Upper lobe of left lung (tissue), 6 donors: ENCODE results near the gene DGKB. TPM values are rescaled to one million over a fixed set of nuclear protein-coding genes. Genes with fewer than 3 reads are reported as not detected.

Experiments used
- ATAC-seq, 2 donors: fragments of 200-7000 bp; cut with Tn5 transposase; one replicate each; pipeline ENCODE4 v1.9.1; 2022; ENCODE audit warnings: mild to moderate bottlenecking in 2 of 2, moderate library complexity in 2 of 2; ENCODE audit not compliant: low FRiP score in 2 of 2
- DNase-seq, 2 donors: peaks; one replicate each; pipeline ENCODE4 v3.0.0-alpha.2; 2019 to 2020
- H3K27ac ChIP-seq, 4 donors: fragments of 200-600 bp; sonication (generic); one replicate each; pipeline ENCODE4 v1.5.1; 2016 to 2019
- H3K27me3 ChIP-seq, 4 donors: fragments of 200-600 bp; sonication (generic); one replicate each; pipeline ENCODE4 v1.5.1; 2017 to 2019
- H3K36me3 ChIP-seq, 4 donors: fragments of 200-600 bp; sonication (generic); one replicate each; pipeline ENCODE4 v1.5.1; 2016 to 2019
- H3K4me1 ChIP-seq, 4 donors: fragments of 200-600 bp; sonication (generic); one replicate each; pipeline ENCODE4 v1.5.1; 2018 to 2019
- H3K4me3 ChIP-seq, 4 donors: fragments of 200-600 bp; sonication (generic); one replicate each; pipeline ENCODE4 v1.5.1; 2017 to 2019; ENCODE audit warnings: mild to moderate bottlenecking in 2 of 4, moderate library complexity in 1 of 4
- H3K9me3 ChIP-seq, 4 donors: fragments of 200-600 bp; sonication (generic); one replicate each; pipeline ENCODE4 v1.5.1; 2018 to 2019
- CTCF ChIP-seq, 6 experiments: fragments of 450-650 bp in 4 of 6; fragments of 200-600 bp in 2 of 6; sonication (generic) in 2 of 6; IDR thresholded peaks; one replicate each; pipeline ENCODE4 v1.5.1; 2016 to 2019; ENCODE audit warnings: antibody characterized with exemption in 6 of 6
- EP300 ChIP-seq, 4 donors: sonication (generic); formaldehyde crosslinking; IDR thresholded peaks; one replicate each; pipeline ENCODE4 v1.5.1; 2017; ENCODE audit warnings: antibody characterized with exemption in 4 of 4, control low read depth in 2 of 4
- POLR2A ChIP-seq, 4 donors: fragments of 450-650 bp; IDR thresholded peaks; one replicate each; pipeline ENCODE4 v1.5.1; 2016 to 2017; ENCODE audit warnings: antibody characterized with exemption in 4 of 4, mild to moderate bottlenecking in 2 of 4
- POLR2AphosphoS5 ChIP-seq, 2 donors: sonication (generic); formaldehyde crosslinking; IDR thresholded peaks; one replicate each; pipeline ENCODE4 v1.5.1; 2017; ENCODE audit warnings: antibody characterized with exemption in 2 of 2
- WGBS, 2 donors: methylation state at CpG; one replicate each; pipeline ENCODE4 v1.1.5; 2017 to 2018; 5-methylcytosine and 5-hydroxymethylcytosine counted together
- total RNA-seq, 6 donors: library from RNA; depleted of rRNA in 4 of 6; stranded (reverse); fragments of >200 nt in 4 of 6; gene quantifications; one replicate each; pipeline versions ENCODE4 v1.1.0 to v1.2.1, GENCODE V29; 2016 to 2021
- donor health status: DM: no; HTN: no; CAD: no; lungs with moderate emphysema.
- donor health status: DM: no; HTN: yes; CAD: no; lungs with severe emphysema.

DGKB gene
- total RNA-seq, 6 donors from 2014 or later = 0.09 to 0.30 (median 0.30) TPM; not detected in 3

- TF ChIP-seq CTCF (IDR thresholded peaks at IDR 0.05) (no peak), POLR2A (IDR thresholded peaks at IDR 0.05) (no peak), EP300 (IDR thresholded peaks at IDR 0.05) (no peak)
- no peak overlapping the region for H3K4me3 ChIP-seq
- H3K27me3 ChIP-seq = no peaks in the 10 kb centered on the region
- H3K4me1 ChIP-seq = no peaks in the 10 kb centered on the region
- WGBS, 2 donors = 71 to 76% methylated on average over 4 of the region's 4 CpGs
- H3K9me3 ChIP-seq = no peaks in the 10 kb centered on the region
- no peak overlapping the region for H3K27ac ChIP-seq
- DNase-seq = no peak
- H3K36me3 ChIP-seq = no peaks in the 10 kb centered on the region
- no peak for ATAC-seq
Observed at GRCh38 chr7:14836006-14836405, 66.5 kb downstream of the DGKB start.

GRCh38 chr7:14835384-14835783 is 67.2 kb downstream of the DGKB start:
- no peak for DNase-seq
- no peak for ATAC-seq
- WGBS, 2 donors = 81 to 84% methylated on average over 5 of the region's 5 CpGs
- Histone ChIP-seq H3K9me3 (no peaks in the 10 kb centered on the region), H3K27ac (no peak overlapping the region), H3K27me3 (no peaks in the 10 kb centered on the region), H3K36me3 (no peaks in the 10 kb centered on the region), H3K4me3 (no peak overlapping the region), H3K4me1 (no peaks in the 10 kb centered on the region)
- TF ChIP-seq EP300 (IDR thresholded peaks at IDR 0.05) (no peak), POLR2AphosphoS5 (IDR thresholded peaks at IDR 0.05) (no peak), POLR2A (IDR thresholded peaks at IDR 0.05) (no peak), CTCF (IDR thresholded peaks at IDR 0.05) (no peak)

GRCh38 chr7:14834883-14835282 is 67.7 kb downstream of the DGKB start:
- no peak overlapping the region for H3K4me3 ChIP-seq
- H3K9me3 ChIP-seq = no peaks in the 10 kb centered on the region
- TF ChIP-seq CTCF (IDR thresholded peaks at IDR 0.05) = no peak
- no peak for TF ChIP-seq EP300 (IDR thresholded peaks at IDR 0.05)
- no peak for TF ChIP-seq POLR2A (IDR thresholded peaks at IDR 0.05)
- no peak for TF ChIP-seq POLR2AphosphoS5 (IDR thresholded peaks at IDR 0.05)
- no peak overlapping the region for H3K27ac ChIP-seq
- H3K4me1 ChIP-seq = no peaks in the 10 kb centered on the region
- DNase-seq (no peak), ATAC-seq (no peak)
- WGBS, 2 donors = 43 to 46% methylated on average over 1 of the region's 1 CpG
- no peaks in the 10 kb centered on the region for H3K36me3 ChIP-seq
- no peaks in the 10 kb centered on the region for H3K27me3 ChIP-seq

- Histone ChIP-seq H3K4me3 (no peak overlapping the region), H3K27ac (no peak overlapping the region), H3K4me1 (no peaks in the 10 kb centered on the region), H3K9me3 (no peaks in the 10 kb centered on the region), H3K36me3 (no peaks in the 10 kb centered on the region), H3K27me3 (no peaks in the 10 kb centered on the region)
- 51 to 72% methylated on average over 3 of the region's 3 CpGs for WGBS, 2 donors
- TF ChIP-seq CTCF (IDR thresholded peaks at IDR 0.05) (no peak), POLR2A (IDR thresholded peaks at IDR 0.05) (no peak), POLR2AphosphoS5 (IDR thresholded peaks at IDR 0.05) (no peak), EP300 (IDR thresholded peaks at IDR 0.05) (no peak)
- DNase-seq (no peak), ATAC-seq (no peak)
Observed at GRCh38 chr7:14834456-14834855, 68.1 kb downstream of the DGKB start.

GRCh38 chr7:14833707-14834106 is 68.8 kb downstream of the DGKB start:
- Histone ChIP-seq H3K27me3 (no peaks in the 10 kb centered on the region), H3K27ac (no peak overlapping the region), H3K36me3 (no peaks in the 10 kb centered on the region), H3K4me1 (no peaks in the 10 kb centered on the region), H3K4me3 (no peak overlapping the region), H3K9me3 (no peaks in the 10 kb centered on the region)
- 78 to 79% methylated on average over 3 of the region's 3 CpGs for WGBS, 2 donors
- DNase-seq (no peak), ATAC-seq (no peak)
- no peak for TF ChIP-seq POLR2A (IDR thresholded peaks at IDR 0.05)
- no peak for TF ChIP-seq EP300 (IDR thresholded peaks at IDR 0.05)
- no peak for TF ChIP-seq POLR2AphosphoS5 (IDR thresholded peaks at IDR 0.05)
- TF ChIP-seq CTCF (IDR thresholded peaks at IDR 0.05) = no peak
